C4-2B (cell line): ENCODE results near the gene PPIL6.

Experiments used
- CTCF ChIP-seq: fragments of 450-650 bp; conservative IDR thresholded peaks from 2 replicates; pipeline ENCODE4 v1.5.1; 2017; ENCODE audit warnings: mild to moderate bottlenecking
- ZFX ChIP-seq: fragments of 450-650 bp; IDR thresholded peaks from 2 replicates; pipeline ENCODE4 v1.6.1; 2017

DNA sequence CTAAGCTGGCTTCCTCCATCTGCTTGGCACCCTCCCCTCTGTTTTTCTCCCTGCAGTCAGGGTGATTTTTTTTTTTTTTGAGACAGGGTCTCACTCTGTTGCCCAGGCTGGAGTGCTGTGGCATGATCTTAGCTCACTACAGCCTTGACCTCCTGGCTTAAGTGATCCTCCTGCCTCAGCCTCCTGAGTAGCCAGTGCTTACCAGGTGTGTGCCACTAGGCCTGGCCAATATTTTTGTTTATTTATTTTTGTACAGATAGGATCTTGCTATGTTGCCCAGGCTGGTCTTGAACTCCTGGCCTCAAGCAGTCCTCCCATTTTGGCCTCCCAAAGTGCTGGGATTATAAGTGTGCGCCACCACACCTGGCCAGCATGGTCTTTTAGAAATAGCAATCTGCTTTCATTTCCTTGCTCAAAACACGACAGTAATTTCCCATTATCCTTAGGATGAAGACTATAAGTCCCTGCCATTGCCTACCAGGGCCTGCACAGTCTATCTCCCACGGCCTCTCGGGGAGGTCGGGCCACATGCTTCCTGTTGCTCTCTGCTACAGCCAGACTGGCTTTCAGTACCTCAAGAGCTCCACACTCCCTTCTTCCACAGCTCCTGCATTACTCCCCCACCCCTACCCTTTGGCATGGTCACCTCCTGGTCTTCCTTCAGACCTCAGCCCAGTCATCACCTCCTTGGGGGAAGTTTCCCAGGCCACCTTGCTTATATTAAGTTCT, 47.1 kb downstream of the PPIL6 start:
- TF ChIP-seq CTCF: no peak
- TF ChIP-seq ZFX: no peak
